Activated T-helper 9 cell treated with anti-CD3 and anti-CD28 coated beads, Interleukin-2, amount 50 U/mL, for 16 hours (primary cell): ENCODE data around the gene VMP1.

Source experiments
- DNase-seq: peaks from one replicate; pipeline ENCODE4 v3.0.0-alpha.2; 2020; ENCODE audit warnings: low read depth

Gene VMP1

GRCh38 chr17:59711936-59712335 lies 4.5 kb downstream of the VMP1 start:
- DNase-seq, result no peak

- DNase-seq, result no peak
These were observed 5.4 kb downstream of the VMP1 start for GRCh38 chr17:59712862-59713261.

- no peak for DNase-seq
These were observed 6.8 kb downstream of the VMP1 start for GRCh38 chr17:59714255-59714654.

GRCh38 chr17:59716427-59716826 lies 9.0 kb downstream of the VMP1 start:
- no peak for DNase-seq

GRCh38 chr17:59719526-59719925 lies 12.1 kb downstream of the VMP1 start:
- DNase-seq, result no peak

DNA sequence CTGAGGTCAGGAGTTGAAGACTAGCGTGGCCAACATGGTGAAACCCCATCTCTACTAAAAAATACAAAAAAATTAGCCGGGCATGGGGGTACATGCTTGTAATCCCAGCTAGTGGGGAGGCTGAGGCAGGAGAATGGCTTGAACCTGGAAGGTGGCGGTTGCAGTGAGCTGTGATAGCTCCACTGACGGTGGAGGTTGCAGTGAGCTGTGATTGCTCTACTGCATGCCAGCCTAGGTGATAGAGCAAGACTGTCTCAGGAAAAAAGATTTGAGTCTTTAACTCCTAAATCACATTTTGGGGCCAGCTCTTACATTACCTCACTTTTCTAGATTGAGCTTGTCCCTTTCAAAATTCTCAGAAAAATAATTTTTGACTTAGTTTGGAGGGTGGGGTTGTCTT lies 15.2 kb downstream of the VMP1 start:
- DNase-seq, result no peak

DNA sequence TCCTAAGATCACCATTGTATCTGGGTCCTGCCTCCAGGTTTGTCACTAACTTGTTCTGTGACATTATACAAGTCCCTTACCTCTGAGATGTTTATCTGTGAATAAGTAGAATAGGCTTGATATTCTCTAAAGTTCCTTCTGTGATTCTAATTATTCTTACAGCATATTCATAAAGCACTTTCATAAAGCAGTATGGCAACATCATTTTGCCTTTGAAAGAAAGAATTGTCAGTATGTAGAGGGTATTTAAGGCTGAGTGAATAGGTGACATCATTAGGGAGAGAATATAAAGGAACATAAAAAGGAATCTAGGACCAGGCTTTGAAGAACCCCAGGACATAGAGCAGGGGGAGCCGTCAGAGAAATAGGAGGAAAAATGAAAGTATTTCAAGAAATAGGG lies 15.6 kb downstream of the VMP1 start:
- no peak for DNase-seq

GRCh38 chr17:59723607-59724006 lies 16.2 kb downstream of the VMP1 start:
- DNase-seq, result no peak

DNA sequence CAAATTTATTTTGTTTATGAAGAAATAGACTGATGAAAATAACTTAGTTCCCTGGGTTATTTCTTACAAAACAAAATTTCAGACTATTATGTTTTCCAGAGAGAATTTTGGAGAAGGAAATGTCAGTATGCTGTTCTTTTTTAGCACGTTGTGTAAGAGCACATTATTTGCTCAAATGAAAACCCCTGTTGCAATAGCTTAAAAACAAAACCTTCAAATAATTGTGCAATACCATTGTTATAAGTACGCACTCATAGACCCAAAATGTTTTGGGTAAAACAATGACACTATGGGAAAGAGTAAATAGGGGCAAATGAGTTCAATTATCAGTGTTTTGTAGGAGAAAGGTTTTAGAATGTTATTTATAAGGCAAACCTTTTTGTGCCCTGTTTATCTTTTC lies 18.2 kb downstream of the VMP1 start:
- no peak for DNase-seq

- no peak for DNase-seq
These were observed 20.5 kb downstream of the VMP1 start for GRCh38 chr17:59727817-59728533.

GRCh38 chr17:59730268-59730834 lies 22.9 kb downstream of the VMP1 start:
- no peak for DNase-seq

DNA sequence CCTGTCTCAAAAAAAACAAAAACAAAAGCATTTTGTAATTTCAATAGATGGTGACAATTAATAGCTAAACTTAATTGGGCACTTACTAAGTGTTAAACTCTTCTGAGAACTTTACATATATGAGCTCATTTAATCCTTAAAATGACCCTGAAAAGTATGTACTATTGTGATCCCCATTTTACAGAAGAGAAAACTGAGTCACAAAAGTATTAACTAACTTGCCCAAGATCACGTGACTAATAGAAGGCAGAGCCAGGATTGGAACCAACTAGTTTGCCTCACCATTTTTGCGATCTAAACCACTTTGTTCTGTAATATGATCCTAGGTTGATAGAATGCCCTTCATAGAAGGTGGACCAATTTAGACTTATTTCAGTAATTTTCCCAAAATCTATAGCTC lies 26.2 kb downstream of the VMP1 start:
- no peak for DNase-seq

GRCh38 chr17:59734226-59734625 lies 26.8 kb downstream of the VMP1 start:
- DNase-seq, result no peak

- DNase-seq, result no peak
These were observed 29.9 kb downstream of the VMP1 start for GRCh38 chr17:59737324-59737723.

DNA sequence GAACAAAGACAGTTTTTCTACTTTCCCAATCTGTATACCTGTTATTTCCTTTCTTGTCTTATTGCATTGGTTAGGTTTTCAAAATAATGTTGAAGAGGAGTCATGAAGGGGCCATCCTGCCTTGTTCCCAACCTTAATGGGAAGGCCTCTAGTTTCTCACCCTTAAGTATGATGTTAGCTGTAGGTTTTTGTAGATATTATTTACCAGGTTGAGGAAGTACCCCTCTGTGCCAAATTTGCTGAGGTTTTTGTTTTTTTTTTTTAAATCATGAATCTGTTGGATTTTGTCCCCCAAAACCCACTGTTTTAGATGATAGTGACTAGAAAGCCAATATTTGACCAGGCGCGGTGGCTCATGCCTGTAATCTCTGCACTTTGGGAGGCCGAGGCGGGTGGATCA lies 36.4 kb downstream of the VMP1 start:
- DNase-seq, result no peak

DNA sequence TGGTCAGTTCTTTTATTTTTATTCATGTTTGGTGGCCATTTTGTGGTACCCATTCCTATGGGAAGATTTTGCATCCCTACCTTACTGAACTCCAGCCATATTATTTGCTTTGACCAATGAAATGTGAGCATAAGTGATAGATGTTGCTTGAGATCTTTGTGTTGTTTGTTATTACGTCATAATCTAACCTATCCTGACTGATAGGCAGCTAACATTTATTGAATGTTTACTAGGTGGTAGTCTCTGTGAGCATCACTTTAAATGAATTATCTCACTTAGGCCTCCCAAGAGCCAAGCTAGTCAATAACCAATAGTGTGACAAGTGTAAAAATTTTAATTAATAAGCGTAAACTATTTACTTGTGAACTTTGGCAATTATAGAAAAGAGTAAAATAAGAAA lies 37.6 kb downstream of the VMP1 start:
- DNase-seq, result no peak

DNA sequence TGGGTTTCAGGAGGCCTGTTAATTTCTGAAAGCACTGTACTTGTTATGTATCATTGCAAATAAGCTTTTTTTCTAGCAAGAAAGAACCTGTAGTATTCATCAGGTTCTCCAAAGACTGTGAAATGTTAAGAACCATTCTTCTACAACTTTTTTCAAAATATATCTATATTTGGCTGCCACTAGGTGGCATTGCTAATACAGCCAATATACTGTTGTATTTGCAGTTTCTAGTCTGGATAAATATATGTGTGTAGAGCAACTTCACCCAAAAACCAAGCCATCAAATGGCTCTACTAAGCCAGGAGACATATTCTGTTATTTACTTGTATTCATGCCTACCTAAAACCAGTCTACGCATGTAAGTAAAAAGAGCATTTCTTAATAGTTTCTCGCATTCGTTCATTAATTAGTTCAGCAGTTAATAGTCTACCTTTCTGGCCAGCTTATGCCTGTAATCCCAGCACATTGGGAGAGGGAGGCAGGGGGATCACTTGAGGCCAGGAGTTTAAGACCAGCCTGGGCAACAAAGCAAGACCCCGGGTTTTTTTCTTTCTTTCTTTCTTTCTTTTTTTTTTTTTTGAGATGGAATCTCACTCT lies 39.5 kb downstream of the VMP1 start:
- DNase-seq, result no peak

GRCh38 chr17:59748591-59748990 lies 41.1 kb downstream of the VMP1 start:
- DNase-seq, result no peak

GRCh38 chr17:59751955-59752413 lies 44.5 kb downstream of the VMP1 start:
- DNase-seq, result no peak

- DNase-seq, result no peak
These were observed 45.0 kb downstream of the VMP1 start for GRCh38 chr17:59752446-59752845.

DNA sequence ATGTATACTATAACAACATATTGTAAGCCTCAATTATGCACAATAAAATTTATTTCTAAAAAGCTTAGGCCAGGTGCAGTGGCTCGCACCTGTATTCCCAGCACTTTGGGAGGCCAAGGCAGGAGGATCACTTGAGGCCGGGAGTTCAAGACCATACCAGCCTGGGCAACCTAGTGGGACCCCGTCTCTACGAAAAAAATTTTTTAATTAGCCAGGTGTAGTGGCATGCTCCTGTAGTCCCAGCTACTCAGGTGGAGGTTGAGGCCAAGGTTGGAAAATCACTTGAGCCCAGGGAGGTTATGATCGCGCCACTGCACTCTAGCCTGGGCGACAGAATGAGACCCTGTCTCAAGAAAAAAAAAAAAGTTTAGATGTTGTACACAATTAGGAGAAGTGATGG lies 45.5 kb downstream of the VMP1 start:
- no peak for DNase-seq

DNA sequence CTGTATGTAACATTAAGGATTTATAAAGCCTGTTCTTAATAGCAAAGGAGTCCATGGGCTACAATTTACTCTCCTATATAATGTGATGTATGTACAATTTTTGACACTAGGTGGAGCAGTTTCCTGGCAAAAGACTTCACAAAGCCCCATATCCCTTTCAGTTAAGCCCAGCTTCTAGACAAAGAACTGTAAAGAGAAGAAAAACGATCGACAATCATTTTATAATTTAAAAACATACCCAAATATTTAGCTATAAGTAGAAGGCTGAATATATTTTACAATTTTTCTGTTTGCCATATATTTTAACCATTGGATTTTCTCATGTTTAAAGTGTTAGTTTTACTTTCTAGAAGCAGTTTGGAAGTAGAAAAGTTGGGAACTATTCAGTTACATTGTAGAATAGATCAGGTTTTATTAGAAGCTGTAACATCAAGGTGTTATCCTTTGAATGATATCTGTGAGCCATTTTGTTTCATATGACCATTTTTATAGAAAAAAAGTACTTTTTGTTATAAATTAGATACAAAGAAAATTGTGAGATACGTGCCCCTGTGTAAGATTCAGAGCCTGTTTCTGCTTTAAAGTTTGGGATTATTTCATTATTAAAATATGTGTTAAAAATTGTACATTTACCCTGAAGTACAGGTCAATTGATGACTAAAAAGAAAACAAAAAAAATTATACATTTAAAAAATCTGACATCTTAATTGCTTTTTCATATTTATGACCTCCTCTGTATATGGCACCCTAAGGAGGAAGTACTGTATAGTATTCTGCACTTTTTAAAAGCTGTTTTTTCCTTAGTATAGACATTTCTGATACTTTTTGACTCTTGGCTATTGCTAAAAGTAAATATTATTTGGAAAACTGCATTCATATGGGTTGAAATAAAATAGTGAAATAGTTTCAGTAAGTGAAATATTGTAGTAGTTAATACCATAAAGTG lies 46.3 kb downstream of the VMP1 start:
- DNase-seq, result no peak

DNA sequence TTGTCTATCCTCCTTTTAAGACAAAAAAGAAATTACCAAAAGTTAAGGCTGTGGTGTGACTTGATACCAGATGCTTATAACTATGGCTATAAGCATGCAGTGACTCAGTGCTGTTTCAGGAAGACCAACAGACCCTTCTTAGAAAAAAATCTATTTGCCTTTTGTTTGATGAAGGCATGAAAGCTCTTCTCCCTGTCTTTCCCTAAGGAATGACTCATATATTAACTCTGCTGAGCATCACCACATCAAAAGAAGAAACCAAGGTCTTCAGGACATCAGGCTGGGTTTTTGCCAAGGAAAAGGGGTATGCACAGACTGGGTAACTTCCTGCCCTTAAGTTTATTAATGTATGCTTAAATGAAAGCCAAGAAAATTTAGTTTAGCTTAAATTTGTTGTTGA lies 47.1 kb downstream of the VMP1 start:
- DNase-seq, result peak; percentile 9
